ENCODE measurements around the gene HINT3. TPM values are rescaled to one million over a fixed set of nuclear protein-coding genes. Genes with fewer than 3 reads are reported as not detected.

The HINT3 gene
- total and polyA plus RNA-seq, 2 donors (not counting 3 experiments of a cell fraction or from before 2014, with no cell fraction given): 1.8 to 8.4 TPM

DNA sequence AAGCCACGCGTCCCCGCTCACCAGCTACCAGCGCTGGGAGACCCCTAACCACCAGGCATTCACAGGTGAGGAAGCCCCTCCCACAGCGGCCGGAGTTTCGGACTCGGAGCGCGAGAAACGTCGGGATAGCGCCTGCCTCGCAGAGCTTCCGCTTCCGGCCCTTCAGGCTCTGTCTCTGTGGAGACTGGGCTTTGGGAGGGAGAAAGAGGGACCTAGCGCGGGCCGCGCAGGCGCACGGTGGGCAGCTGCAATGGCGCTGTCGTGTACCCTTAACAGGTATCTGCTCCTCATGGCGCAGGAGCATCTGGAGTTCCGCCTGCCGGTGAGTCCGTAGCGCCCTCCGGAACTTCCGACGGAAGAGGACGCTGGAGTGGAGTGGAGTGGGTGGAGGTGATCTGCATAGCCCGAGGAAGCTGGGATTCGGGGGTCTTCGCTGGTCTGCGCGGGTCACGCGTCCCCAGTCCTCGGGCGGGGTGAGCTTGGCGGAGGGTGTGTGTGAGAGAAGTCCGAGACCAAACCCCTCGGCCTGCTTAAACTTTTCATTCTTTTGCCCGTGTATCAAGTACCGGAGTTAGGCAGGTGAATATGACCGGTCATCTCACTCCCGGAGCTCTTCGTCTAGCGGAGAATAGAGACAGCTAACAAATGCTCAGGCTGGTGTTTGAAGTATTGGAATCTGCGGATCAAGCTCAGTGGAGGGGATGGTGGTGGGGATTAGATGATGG, 29.9 kb downstream of the HINT3 start, which contains the start of gene TRMT11:
Gene TRMT11, plus strand, starts transcription at position 240 of the 725 bp plus-strand sequence. Its CDS starts 11 bp downstream, at position 251.
- no peaks in the 10 kb centered on the region for H3K36me3 ChIP-seq (ENCODE audit: control insufficient read depth in 2 of 2, extremely low read depth in 1 of 2, insufficient read depth in 2 of 2, low read length in 2 of 2)
- H3K4me2 ChIP-seq (ENCODE audit: insufficient read depth, low read length): peak within 1 kb of the TSS; percentile 95
- dilution Hi-C loops (cut with MboI; ENCODE audit: extremely low pct_ligation_motif_present, low sequenced_read_pairs) (no loop called here), intact Hi-C loops (cut with micrococcal nuclease) (no loop called here)
- peak within 1 kb of the TSS; percentile 95 for H2AFZ ChIP-seq (ENCODE audit: low read depth, low read length)
- ChIA-PET CTCF (interaction anchor here (0.6 to 1.8 kb wide), 9 partner anchors 9 to 1280 kb away, joined by 3 to 22 read pairs (median 5); partner anchors contain the start of genes HINT3, NCOA7 and RNF146), POLR2A (interaction anchor here (0.8 to 1.7 kb wide), 4 partner anchors 9 to 196 kb away, joined by 3 to 7 read pairs (median 4); partner anchors contain the start of genes HINT3 and NCOA7)
- H3K9me3 ChIP-seq (replicated peaks; ENCODE audit: control insufficient read depth, insufficient read depth, low read length): no peaks in the 10 kb centered on the region
- TSS peak; percentile 72 for BruUV-seq (replicated peaks)
- peak within 1 kb of the TSS; percentile 51 for H3K27ac ChIP-seq (ENCODE audit: insufficient read depth, low read depth, low read length)
- TF ChIP-seq MYC (IDR thresholded peaks at IDR 0.05; ENCODE audit: low read depth, low read length) (no peak), GATA2 (IDR thresholded peaks at IDR 0.05; ENCODE audit: insufficient read depth, insufficient read length, low read depth, low read length) (no peak), POLR2A (IDR thresholded peaks at IDR 0.05; ENCODE audit: low read depth, low read length) (peak; percentile 96), POLR2AphosphoS5 (IDR thresholded peaks at IDR 0.05; ENCODE audit: insufficient read depth, low read depth, low read length) (peak; percentile 92), FOS (IDR thresholded peaks at IDR 0.05; ENCODE audit: borderline replicate concordance, insufficient read depth, low read length) (no peak), EZH2 (IDR thresholded peaks at IDR 0.05; ENCODE audit: borderline replicate concordance, low read depth, low read length, severe bottlenecking) (no peak), JUN (IDR thresholded peaks at IDR 0.05; ENCODE audit: borderline replicate concordance, insufficient read depth, insufficient read length, low read depth) (no peak)
- TF ChIP-seq, protein P1, sequence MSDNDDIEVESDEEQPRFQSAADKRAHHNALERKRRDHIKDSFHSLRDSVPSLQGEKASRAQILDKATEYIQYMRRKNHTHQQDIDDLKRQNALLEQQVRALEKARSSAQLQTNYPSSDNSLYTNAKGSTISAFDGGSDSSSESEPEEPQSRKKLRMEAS (IDR thresholded peaks at IDR 0.05; ENCODE audit: insufficient read depth, insufficient read length): no peak
- TF ChIP-seq, protein P2, sequence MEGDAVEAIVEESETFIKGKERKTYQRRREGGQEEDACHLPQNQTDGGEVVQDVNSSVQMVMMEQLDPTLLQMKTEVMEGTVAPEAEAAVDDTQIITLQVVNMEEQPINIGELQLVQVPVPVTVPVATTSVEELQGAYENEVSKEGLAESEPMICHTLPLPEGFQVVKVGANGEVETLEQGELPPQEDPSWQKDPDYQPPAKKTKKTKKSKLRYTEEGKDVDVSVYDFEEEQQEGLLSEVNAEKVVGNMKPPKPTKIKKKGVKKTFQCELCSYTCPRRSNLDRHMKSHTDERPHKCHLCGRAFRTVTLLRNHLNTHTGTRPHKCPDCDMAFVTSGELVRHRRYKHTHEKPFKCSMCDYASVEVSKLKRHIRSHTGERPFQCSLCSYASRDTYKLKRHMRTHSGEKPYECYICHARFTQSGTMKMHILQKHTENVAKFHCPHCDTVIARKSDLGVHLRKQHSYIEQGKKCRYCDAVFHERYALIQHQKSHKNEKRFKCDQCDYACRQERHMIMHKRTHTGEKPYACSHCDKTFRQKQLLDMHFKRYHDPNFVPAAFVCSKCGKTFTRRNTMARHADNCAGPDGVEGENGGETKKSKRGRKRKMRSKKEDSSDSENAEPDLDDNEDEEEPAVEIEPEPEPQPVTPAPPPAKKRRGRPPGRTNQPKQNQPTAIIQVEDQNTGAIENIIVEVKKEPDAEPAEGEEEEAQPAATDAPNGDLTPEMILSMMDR (IDR thresholded peaks at IDR 0.05; ENCODE audit: extremely low read depth in 1 of 2, insufficient read depth in 1 of 2, low read depth in 1 of 2, low read length in 2 of 2): no peak
- peak within 1 kb of the TSS; percentile 79 for H3K9ac ChIP-seq (replicated peaks; ENCODE audit: extremely low read depth, insufficient read depth, low read length)
- H3K79me2 ChIP-seq (ENCODE audit: control insufficient read depth, insufficient read depth, low read length): peaks cover 22% of the 10 kb centered on the region
- peaks cover 14% of the 10 kb centered on the region for H3K4me1 ChIP-seq (ENCODE audit: control insufficient read depth, extremely low read depth, insufficient read depth, low read length)
- DNase-seq (ENCODE audit: low read depth, low spot score): peak; percentile 87
- no peaks in the 10 kb centered on the region for H3K27me3 ChIP-seq (ENCODE audit: control insufficient read depth in 2 of 2, insufficient read depth in 2 of 2, low read length in 2 of 2)
- no peaks in the 10 kb centered on the region for H3K9me1 ChIP-seq (replicated peaks; ENCODE audit: control insufficient read depth, extremely low read depth, insufficient read depth, low read length)
- H4K20me1 ChIP-seq (replicated peaks; ENCODE audit: control insufficient read depth, extremely low read depth, insufficient read depth, low read length): peaks cover under 1% of the 10 kb centered on the region
- peak; percentile 78 for FAIRE-seq
- peak within 1 kb of the TSS; percentile 55 to 92 (median 82) for H3K4me3 ChIP-seq (replicated peaks in 1 of 3; ENCODE audit: insufficient read depth in 1 of 3, low read depth in 1 of 3, low read length in 3 of 3)

Data from endothelial cell of umbilical vein (primary cell).